Measurements from ENCODE around the gene ABCG2.
"Not testable (repeated sequence)": the region's sequence is repeated elsewhere in the genome, so short reads cannot be mapped to it uniquely, and the experiment has no call there.

ABCG2 gene

GRCh38 chr4:88109123-88109881 is 49.1 kb downstream of the ABCG2 start:
- FAIRE-seq, result no peak

- FAIRE-seq, result no peak
Observed at GRCh38 chr4:88108747-88109122, 49.7 kb downstream of the ABCG2 start.

GRCh38 chr4:88108108-88108465 is 50.4 kb downstream of the ABCG2 start:
- not testable (repeated sequence) for FAIRE-seq

- FAIRE-seq, result no peak
Observed at GRCh38 chr4:88107406-88108107, 50.9 kb downstream of the ABCG2 start.

GRCh38 chr4:88106205-88106604 is 52.2 kb downstream of the ABCG2 start:
- FAIRE-seq, result no peak

GRCh38 chr4:88104902-88105610 is 53.4 kb downstream of the ABCG2 start:
- FAIRE-seq, result no peak

- no peak for FAIRE-seq
Observed at GRCh38 chr4:88102026-88102425, 56.4 kb downstream of the ABCG2 start.

GRCh38 chr4:88101165-88101564 is 57.3 kb downstream of the ABCG2 start:
- no peak for FAIRE-seq

- FAIRE-seq, result no peak
Observed at GRCh38 chr4:88098993-88099752, 59.3 kb downstream of the ABCG2 start.

- FAIRE-seq, result no peak
Observed at GRCh38 chr4:88097781-88098180, 60.7 kb downstream of the ABCG2 start.

- no peak for FAIRE-seq
Observed at GRCh38 chr4:88097301-88097700, 61.1 kb downstream of the ABCG2 start.

- FAIRE-seq, result no peak
Observed at GRCh38 chr4:88093874-88094273, 64.6 kb downstream of the ABCG2 start.

GRCh38 chr4:88091378-88091777 is 67.1 kb downstream of the ABCG2 start:
- FAIRE-seq, result no peak

- no peak for FAIRE-seq
Observed at GRCh38 chr4:88090898-88091297, 67.5 kb downstream of the ABCG2 start.

GRCh38 chr4:88087004-88087403 is 71.4 kb downstream of the ABCG2 start:
- FAIRE-seq, result no peak

GRCh38 chr4:88080626-88081025 is 77.8 kb downstream of the ABCG2 start:
- no peak for FAIRE-seq

GRCh38 chr4:88078579-88078978 is 79.9 kb downstream of the ABCG2 start:
- FAIRE-seq, result no peak

- FAIRE-seq, result no peak
Observed at GRCh38 chr4:88077911-88078524, 80.4 kb downstream of the ABCG2 start.

GRCh38 chr4:88075336-88075735 is 83.1 kb downstream of the ABCG2 start:
- no peak for FAIRE-seq

- no peak for FAIRE-seq
Observed at GRCh38 chr4:88070031-88070430, 88.4 kb downstream of the ABCG2 start.

GRCh38 chr4:88064410-88064809 is 94.0 kb downstream of the ABCG2 start:
- FAIRE-seq, result no peak

GRCh38 chr4:88063634-88064296 is 94.7 kb downstream of the ABCG2 start:
- FAIRE-seq, result no peak

All from A204.1 (cell line).